HL-60 (cell line): ENCODE measurements around the gene TAPT1.

Source experiments
- CTCF ChIP-seq: IDR thresholded peaks from one replicate; pipeline ENCODE4 v1.5.1; 2011; ENCODE audit warnings: low read length, control low read depth, inconsistent platforms; ENCODE audit not compliant: insufficient read depth
- GABPA ChIP-seq: IDR thresholded peaks from 2 replicates; pipeline ENCODE4 v1.6.1; 2012; ENCODE audit warnings: low read depth
- POLR2AphosphoS5 ChIP-seq: IDR thresholded peaks from 2 replicates; pipeline ENCODE4 v1.6.1; 2012; ENCODE audit warnings: low read depth

GRCh38 chr4:16117164-16117563, 109.1 kb downstream of the TAPT1 start:
- no peak for TF ChIP-seq CTCF
- TF ChIP-seq POLR2AphosphoS5, result no peak
- TF ChIP-seq GABPA, result no peak
